ENCODE data around the gene HNRNPK. TPM values are rescaled to one million over a fixed set of nuclear protein-coding genes. Genes with fewer than 3 reads are reported as not detected.

HNRNPK gene
- total and polyA plus RNA-seq, 2 of the 13 experiments (the other 11 are each of a cell fraction or from before 2014, with no cell fraction given): 321 to 712 TPM

GRCh38 chr9:83978992-83979811 is 813 bp downstream of the HNRNPK start (continued):
- TF ChIP-seq AKNA (CRISPR knock-in tag; IDR thresholded peaks at IDR 0.05; ENCODE audit: borderline replicate concordance) (0 out of 2 replicates have a peak, but pooled peaks have one; percentile 51), POLR2A (IDR thresholded peaks at IDR 0.05; ENCODE audit: insufficient read depth in 1 of 2, low read depth in 2 of 2, low read length in 2 of 2) (peak; percentile 47 to 58; a peak in 2 of 4 replicates), ZSCAN12 (CRISPR knock-in tag; IDR thresholded peaks at IDR 0.05) (no peak), YEATS2 (CRISPR knock-in tag; IDR thresholded peaks at IDR 0.05; ENCODE audit: borderline replicate concordance) (0 out of 2 replicates have a peak, but pooled peaks have one; percentile 27), MXD4 (CRISPR knock-in tag; IDR thresholded peaks at IDR 0.05) (no peak), ZNF772 (CRISPR knock-in tag; IDR thresholded peaks at IDR 0.05) (0 out of 2 replicates have a peak, but pooled peaks have one; percentile 47), HNRNPLL (IDR thresholded peaks at IDR 0.05; ENCODE audit: low read depth, low read length, poor library complexity, severe bottlenecking) (no peak), HNRNPH1 (optimal IDR thresholded peaks at IDR 0.05; ENCODE audit: low read depth, low read length) (no peak), SAFB2 (CRISPR knock-in tag; IDR thresholded peaks at IDR 0.05; ENCODE audit: borderline replicate concordance, low read depth) (no peak), HDAC1 (CRISPR knock-in tag; IDR thresholded peaks at IDR 0.05) (0 out of 2 replicates have a peak, but pooled peaks have one; percentile 9), NR3C1 (CRISPR knock-in tag; IDR thresholded peaks at IDR 0.05) (no peak), THAP11 (CRISPR knock-in tag; IDR thresholded peaks at IDR 0.05) (no peak), SOX13 (IDR thresholded peaks at IDR 0.05) (no peak), SOX13 (CRISPR knock-in tag; conservative IDR thresholded peaks at IDR 0.05 in 1 of 2, IDR thresholded peaks at IDR 0.05 in 1 of 2) (no peak), RFXAP (CRISPR knock-in tag; IDR thresholded peaks at IDR 0.05; ENCODE audit: borderline replicate concordance) (no peak), ZNF619 (CRISPR knock-in tag; IDR thresholded peaks at IDR 0.05) (no peak), MAZ (IDR thresholded peaks at IDR 0.05; ENCODE audit: borderline replicate concordance, low read depth, low read length) (no peak), MAZ (CRISPR knock-in tag; IDR thresholded peaks at IDR 0.05; ENCODE audit: low read depth) (peak; percentile 36; the same call in 1 of the 2 replicates), KDM5A (IDR thresholded peaks at IDR 0.05; ENCODE audit: borderline replicate concordance, low read length) (0 out of 2 replicates have a peak, but pooled peaks have one; percentile 18), ZNF331 (CRISPR knock-in tag; IDR thresholded peaks at IDR 0.05) (no peak), FOXP4 (CRISPR knock-in tag; IDR thresholded peaks at IDR 0.05) (peak; percentile 9; the same call in 1 of the 2 replicates), ONECUT2 (CRISPR knock-in tag; IDR thresholded peaks at IDR 0.05) (no peak), KMT2A (CRISPR knock-in tag; IDR thresholded peaks at IDR 0.05) (no peak; the same call in none of the 2 replicates), ZNF232 (CRISPR knock-in tag; IDR thresholded peaks at IDR 0.05; ENCODE audit: borderline replicate concordance) (peak; percentile 16; the same call in 1 of the 2 replicates)

Data from HepG2 (cell line).